GM10266 (cell line): ENCODE measurements around the gene ZSCAN32.

ENCODE experiments used
- DNase-seq: peaks from one replicate; pipeline ENCODE4 v3.0.0; 2012; ENCODE audit errors: extremely low spot score
- CTCF ChIP-seq: IDR thresholded peaks from 2 replicates; pipeline ENCODE4 v1.5.1; 2012; ENCODE audit warnings: mild to moderate bottlenecking, low read depth; ENCODE audit not compliant: control insufficient read depth, insufficient read depth; ENCODE audit errors: missing control alignments

ZSCAN32 gene

GRCh38 chr16:3400779-3401688 is at the start of gene ZSCAN32, which contains the start of gene ZNF174:
Gene ZSCAN32 (minus strand): TSS chr16:3401004. CDS start chr16:3397557, 3,447 bp downstream.
Gene ZNF174 (plus strand): TSS chr16:3401215. CDS start chr16:3402005, 790 bp downstream.
- DNase-seq = peak; percentile 100
- no peak for TF ChIP-seq CTCF

GRCh38 chr16:3444032-3444388 is 43.2 kb upstream of the ZSCAN32 start:
- TF ChIP-seq CTCF = no peak
- no peak for DNase-seq

- no peak for TF ChIP-seq CTCF
- DNase-seq = peak; percentile 85
These were observed 42.6 kb upstream of the ZSCAN32 start, which contains the start of the genes NAA60 and ZNF597 for GRCh38 chr16:3443108-3444031. Gene NAA60 (plus strand): TSS chr16:3443680. CDS start chr16:3476228, 32,548 bp downstream. Gene ZNF597 (minus strand): TSS chr16:3443504. CDS start chr16:3443153, 351 bp downstream.

GRCh38 chr16:3439637-3440036 is 38.8 kb upstream of the ZSCAN32 start:
- DNase-seq = no peak
- TF ChIP-seq CTCF = no peak

GRCh38 chr16:3434373-3434772 is 33.6 kb upstream of the ZSCAN32 start:
- DNase-seq = no peak
- TF ChIP-seq CTCF = no peak

GRCh38 chr16:3431779-3432219 is 31.0 kb upstream of the ZSCAN32 start:
- no peak for TF ChIP-seq CTCF
- DNase-seq = no peak
